ENCODE measurements around the gene COBLL1.

Gene COBLL1

GRCh38 chr2:164757934-164758695, 83.5 kb downstream of the COBLL1 start:
- H3K4me3 ChIP-seq (ENCODE audit: low read depth, low read length): no peak overlapping the region
- peak; percentile 96 for DNase-seq (ENCODE audit: low read depth)
- TF ChIP-seq CTCF (conservative IDR thresholded peaks at IDR 0.05; ENCODE audit: low read depth, low read length): no peak

GRCh38 chr2:164756773-164757172, 84.8 kb downstream of the COBLL1 start:
- no peak for TF ChIP-seq CTCF (conservative IDR thresholded peaks at IDR 0.05; ENCODE audit: low read depth, low read length)
- no peak overlapping the region for H3K4me3 ChIP-seq (ENCODE audit: low read depth, low read length)
- no peak for DNase-seq (ENCODE audit: low read depth)

GRCh38 chr2:164755952-164756351, 85.7 kb downstream of the COBLL1 start:
- DNase-seq (ENCODE audit: low read depth): no peak
- TF ChIP-seq CTCF (conservative IDR thresholded peaks at IDR 0.05; ENCODE audit: low read depth, low read length): no peak
- no peak overlapping the region for H3K4me3 ChIP-seq (ENCODE audit: low read depth, low read length)

- H3K4me3 ChIP-seq (ENCODE audit: low read depth, low read length): no peak overlapping the region
- no peak for DNase-seq (ENCODE audit: low read depth)
- no peak for TF ChIP-seq CTCF (conservative IDR thresholded peaks at IDR 0.05; ENCODE audit: low read depth, low read length)
Measured at GRCh38 chr2:164754157-164755093, 87.2 kb downstream of the COBLL1 start.

GRCh38 chr2:164752956-164753355, 88.7 kb downstream of the COBLL1 start:
- H3K4me3 ChIP-seq (ENCODE audit: low read depth, low read length): no peak overlapping the region
- no peak for TF ChIP-seq CTCF (conservative IDR thresholded peaks at IDR 0.05; ENCODE audit: low read depth, low read length)
- no peak for DNase-seq (ENCODE audit: low read depth)

GRCh38 chr2:164747783-164748433, 93.7 kb downstream of the COBLL1 start:
- H3K4me3 ChIP-seq (ENCODE audit: low read depth, low read length): no peak overlapping the region
- no peak for TF ChIP-seq CTCF (conservative IDR thresholded peaks at IDR 0.05; ENCODE audit: low read depth, low read length)
- peak; percentile 28 for DNase-seq (ENCODE audit: low read depth)
